Parathyroid adenoma (tissue), 2 donors: Measurements from ENCODE around the gene NOX3.
"Not testable (repeated sequence)": the region's sequence is repeated elsewhere in the genome, so short reads cannot be mapped to it uniquely, and the experiment has no call there.

Experiments used
- H2AFZ ChIP-seq: fragments of 300-600 bp; sonication (generic); one replicate; pipeline ENCODE4 v1.7.0; 2017; ENCODE audit warnings: antibody characterized with exemption, mild to moderate bottlenecking
- H3K27ac ChIP-seq: fragments of 300-600 bp; sonication (generic); one replicate; pipeline ENCODE4 v1.7.0; 2017
- H3K27me3 ChIP-seq: fragments of 300-600 bp; sonication (generic); one replicate; pipeline ENCODE4 v1.7.0; 2017; ENCODE audit warnings: low read length; ENCODE audit not compliant: control insufficient read depth, insufficient read depth
- H3K36me3 ChIP-seq: fragments of 300-600 bp; sonication (generic); one replicate; pipeline ENCODE4 v1.7.0; 2017; ENCODE audit warnings: low read length; ENCODE audit not compliant: control insufficient read depth, insufficient read depth
- H3K4me1 ChIP-seq: fragments of 300-600 bp; sonication (generic); one replicate; pipeline ENCODE4 v1.7.0; 2017; ENCODE audit warnings: control low read depth
- H3K4me2 ChIP-seq: fragments of 300-600 bp; sonication (generic); one replicate; pipeline ENCODE4 v1.7.0; 2017; ENCODE audit warnings: low read length
- H3K4me3 ChIP-seq: fragments of 300-600 bp; sonication (generic); one replicate; pipeline ENCODE4 v1.7.0; 2017; ENCODE audit warnings: low read depth, low read length
- H3K79me2 ChIP-seq: fragments of 300-600 bp; sonication (generic); one replicate; pipeline ENCODE4 v1.7.0; 2017; ENCODE audit warnings: control low read depth
- H3K9ac ChIP-seq: fragments of 300-600 bp; sonication (generic); one replicate; pipeline ENCODE4 v1.7.0; 2017; ENCODE audit warnings: mild to moderate bottlenecking
- H3K9me3 ChIP-seq: fragments of 300-600 bp; sonication (generic); one replicate; pipeline ENCODE4 v1.7.0; 2017; ENCODE audit warnings: low read length; ENCODE audit not compliant: control insufficient read depth
- TF ChIP-seq, protein P1 (sequence below): fragments of 300-600 bp; sonication (generic); IDR thresholded peaks from one replicate; pipeline ENCODE4 v1.7.0; 2017; ENCODE audit warnings: antibody characterized with exemption, mild to moderate bottlenecking
- donor health status: primary hyperparathyroidism.

The NOX3 gene

DNA sequence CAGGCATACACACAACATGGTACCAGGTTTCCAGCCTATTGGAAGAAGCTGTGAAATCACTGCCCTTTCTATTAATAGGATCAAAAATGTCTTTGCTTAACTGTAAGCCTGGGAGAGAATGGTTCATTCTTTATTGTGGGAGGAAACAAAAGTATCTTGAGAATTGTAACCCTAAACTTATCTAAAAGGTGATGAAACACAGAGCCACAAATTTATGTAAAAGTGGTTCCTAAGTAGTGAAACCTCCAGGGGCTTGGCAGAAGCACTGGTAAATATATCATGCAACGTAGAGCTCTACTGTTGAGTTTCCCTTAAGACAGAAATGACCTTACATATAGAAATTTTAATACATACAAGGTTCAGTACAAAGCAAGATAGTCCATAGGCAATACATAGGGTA, 17.2 kb upstream of the NOX3 start:
- H2AFZ ChIP-seq: no peak overlapping the region
- H3K4me1 ChIP-seq: no peaks in the 10 kb centered on the region
- H3K79me2 ChIP-seq: no peaks in the 10 kb centered on the region
- no peaks in the 10 kb centered on the region for H3K27me3 ChIP-seq
- H3K36me3 ChIP-seq: no peaks in the 10 kb centered on the region
- no peak overlapping the region for H3K4me3 ChIP-seq
- H3K9me3 ChIP-seq: no peaks in the 10 kb centered on the region
- H3K4me2 ChIP-seq: no peak overlapping the region
- H3K27ac ChIP-seq: no peak overlapping the region
- TF ChIP-seq, protein P1, sequence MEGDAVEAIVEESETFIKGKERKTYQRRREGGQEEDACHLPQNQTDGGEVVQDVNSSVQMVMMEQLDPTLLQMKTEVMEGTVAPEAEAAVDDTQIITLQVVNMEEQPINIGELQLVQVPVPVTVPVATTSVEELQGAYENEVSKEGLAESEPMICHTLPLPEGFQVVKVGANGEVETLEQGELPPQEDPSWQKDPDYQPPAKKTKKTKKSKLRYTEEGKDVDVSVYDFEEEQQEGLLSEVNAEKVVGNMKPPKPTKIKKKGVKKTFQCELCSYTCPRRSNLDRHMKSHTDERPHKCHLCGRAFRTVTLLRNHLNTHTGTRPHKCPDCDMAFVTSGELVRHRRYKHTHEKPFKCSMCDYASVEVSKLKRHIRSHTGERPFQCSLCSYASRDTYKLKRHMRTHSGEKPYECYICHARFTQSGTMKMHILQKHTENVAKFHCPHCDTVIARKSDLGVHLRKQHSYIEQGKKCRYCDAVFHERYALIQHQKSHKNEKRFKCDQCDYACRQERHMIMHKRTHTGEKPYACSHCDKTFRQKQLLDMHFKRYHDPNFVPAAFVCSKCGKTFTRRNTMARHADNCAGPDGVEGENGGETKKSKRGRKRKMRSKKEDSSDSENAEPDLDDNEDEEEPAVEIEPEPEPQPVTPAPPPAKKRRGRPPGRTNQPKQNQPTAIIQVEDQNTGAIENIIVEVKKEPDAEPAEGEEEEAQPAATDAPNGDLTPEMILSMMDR: no peak
- no peak overlapping the region for H3K9ac ChIP-seq

DNA sequence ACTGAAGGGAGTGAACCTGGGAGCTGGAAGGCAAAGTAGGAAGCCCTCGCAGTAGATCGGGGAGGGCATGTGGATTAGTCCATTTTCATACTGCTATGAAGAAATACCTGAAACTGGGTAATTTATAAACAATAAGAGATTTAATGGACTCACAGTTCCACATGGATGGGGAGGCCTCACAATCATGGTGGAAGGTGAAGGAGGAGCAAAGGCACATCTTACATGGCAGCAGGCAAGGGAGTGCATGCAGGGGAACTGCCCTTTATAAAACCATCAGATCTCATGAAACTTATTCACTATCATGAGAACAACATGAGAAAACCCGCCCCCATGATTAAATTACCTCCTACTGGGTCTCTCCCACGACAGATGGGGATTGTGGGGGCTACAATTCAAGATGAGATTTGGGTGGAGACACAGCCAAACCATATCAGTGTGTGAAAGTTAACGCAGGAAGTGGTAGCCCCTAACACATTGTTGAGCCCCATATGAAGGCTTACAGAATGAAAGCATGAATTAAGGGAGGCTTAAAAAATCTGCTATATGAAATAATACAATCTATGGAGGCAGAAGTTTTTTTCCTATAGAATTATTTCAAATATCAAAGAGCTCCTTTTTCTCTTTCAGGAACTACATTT, 15.5 kb upstream of the NOX3 start:
- not testable (repeated sequence) for H3K4me2 ChIP-seq, H3K27me3 ChIP-seq, H3K4me3 ChIP-seq, H3K9ac ChIP-seq, H3K36me3 ChIP-seq, H3K79me2 ChIP-seq, H3K4me1 ChIP-seq, H3K27ac ChIP-seq, H2AFZ ChIP-seq, H3K9me3 ChIP-seq

DNA sequence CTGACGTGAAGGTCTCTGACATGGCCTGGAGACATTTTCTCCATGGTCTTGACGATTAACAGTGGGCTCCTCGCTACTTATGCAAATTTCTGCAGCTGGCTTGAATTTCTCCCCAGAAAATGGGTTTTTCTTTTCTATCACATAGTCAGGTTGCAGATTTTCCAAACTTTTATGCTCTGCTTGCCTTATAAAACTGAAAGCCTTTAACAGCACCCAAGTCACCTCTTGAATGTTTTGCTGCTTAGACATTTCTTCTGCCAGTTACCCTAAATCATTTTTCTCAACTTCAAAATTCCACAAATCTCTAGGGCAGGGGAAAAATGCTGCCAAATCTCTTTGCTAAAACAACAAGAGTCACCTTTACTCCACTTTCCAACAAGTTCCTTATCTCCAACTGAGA, 12.9 kb upstream of the NOX3 start:
- H3K4me3 ChIP-seq, H3K4me1 ChIP-seq, H2AFZ ChIP-seq, H3K27me3 ChIP-seq, H3K79me2 ChIP-seq, H3K9ac ChIP-seq, H3K36me3 ChIP-seq, H3K9me3 ChIP-seq, H3K27ac ChIP-seq, H3K4me2 ChIP-seq: not testable (repeated sequence)

DNA sequence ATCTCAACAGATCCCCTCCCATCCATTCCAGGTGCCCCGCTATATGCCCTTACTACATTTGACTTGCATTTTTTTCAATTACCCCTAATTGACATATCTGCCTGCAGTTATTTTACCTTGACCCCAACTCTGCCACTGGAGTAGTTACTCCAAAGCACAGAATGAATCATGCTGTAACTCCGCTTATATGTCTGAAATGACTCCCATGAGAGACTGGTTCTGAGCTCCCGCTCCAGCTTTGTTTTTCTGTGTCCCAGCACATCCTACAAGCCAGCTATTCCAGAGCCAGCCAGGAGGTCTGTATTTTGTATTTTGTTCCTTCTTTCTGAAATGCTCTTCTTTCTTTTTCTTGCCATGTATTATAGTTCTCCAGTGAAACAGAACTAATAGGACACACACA, 10.9 kb upstream of the NOX3 start:
- TF ChIP-seq, protein P1: no peak
- Histone ChIP-seq H3K9me3 (no peaks in the 10 kb centered on the region), H3K9ac (no peak overlapping the region), H3K4me2 (no peak overlapping the region), H3K36me3 (no peaks in the 10 kb centered on the region), H3K27ac (no peak overlapping the region), H3K4me3 (no peak overlapping the region), H2AFZ (no peak overlapping the region), H3K27me3 (no peaks in the 10 kb centered on the region), H3K79me2 (no peaks in the 10 kb centered on the region), H3K4me1 (no peaks in the 10 kb centered on the region)

DNA sequence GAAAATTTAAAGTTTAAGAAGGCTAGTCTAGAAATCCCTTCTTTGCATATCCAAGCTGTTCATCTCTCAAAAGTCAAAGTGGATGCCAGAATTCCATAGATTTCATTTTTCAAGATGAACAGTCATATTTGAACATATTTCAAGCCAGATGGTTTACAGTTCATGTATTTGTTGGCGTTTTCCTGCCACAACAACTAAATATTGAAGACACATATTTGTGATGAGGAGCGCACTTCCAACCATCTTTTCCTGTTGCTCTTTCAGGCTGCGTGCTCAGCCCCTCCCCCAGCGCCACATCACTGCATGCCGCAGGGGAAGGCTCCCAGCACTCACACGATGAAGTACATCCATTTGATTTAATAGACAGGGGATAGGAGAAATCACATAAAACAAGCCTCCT, 5.9 kb upstream of the NOX3 start:
- no peak overlapping the region for H3K4me3 ChIP-seq
- H3K9me3 ChIP-seq: no peaks in the 10 kb centered on the region
- H3K9ac ChIP-seq: no peak overlapping the region
- no peak overlapping the region for H3K27ac ChIP-seq
- H3K4me1 ChIP-seq: no peaks in the 10 kb centered on the region
- H2AFZ ChIP-seq: no peak overlapping the region
- TF ChIP-seq, protein P1: no peak
- no peak overlapping the region for H3K4me2 ChIP-seq
- no peaks in the 10 kb centered on the region for H3K79me2 ChIP-seq
- H3K36me3 ChIP-seq: no peaks in the 10 kb centered on the region
- no peaks in the 10 kb centered on the region for H3K27me3 ChIP-seq

DNA sequence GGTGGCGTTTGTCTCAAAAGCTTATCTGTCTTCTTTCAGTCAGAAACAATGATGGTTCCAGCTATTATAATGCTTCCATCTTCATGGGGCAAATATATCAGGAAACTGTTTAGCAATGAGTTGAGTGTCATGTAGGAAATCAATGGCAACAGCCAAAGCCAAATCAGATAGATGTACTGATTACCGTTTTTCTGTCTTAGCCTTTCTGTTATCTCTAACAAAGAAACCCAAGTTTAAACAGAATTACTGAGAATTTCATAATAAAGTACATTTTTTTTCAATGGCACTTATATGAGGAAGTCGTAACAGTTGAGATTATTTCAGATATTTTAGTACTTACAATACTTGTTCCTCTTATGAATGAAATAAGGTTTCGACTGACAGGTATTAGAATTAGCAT, 1.2 kb downstream of the NOX3 start:
- Histone ChIP-seq H3K27ac (no peak overlapping the region), H3K4me3 (no peak overlapping the region), H3K27me3 (no peaks in the 10 kb centered on the region), H2AFZ (no peak overlapping the region), H3K4me2 (no peak overlapping the region), H3K9ac (no peak overlapping the region), H3K9me3 (no peaks in the 10 kb centered on the region), H3K79me2 (no peaks in the 10 kb centered on the region), H3K36me3 (no peaks in the 10 kb centered on the region), H3K4me1 (no peaks in the 10 kb centered on the region)
- TF ChIP-seq, protein P1: no peak
